GM21526 (cell line): ENCODE results near the gene TIMM23B.
"Not testable (repeated sequence)": the region's sequence is repeated elsewhere in the genome, so short reads cannot be mapped to it uniquely, and the experiment has no call there.

Experiments used
- ATAC-seq: cut with Tn5 transposase; IDR thresholded peaks from one replicate; pipeline ENCODE4 v1.9.1; 2021; ENCODE audit warnings: moderate library complexity; ENCODE audit not compliant: unreplicated experiment, low FRiP score

Gene TIMM23B

GRCh38 chr10:49972094-49972493, 30.2 kb downstream of the TIMM23B start:
- not testable (repeated sequence) for ATAC-seq

GRCh38 chr10:49977756-49978155, 35.9 kb downstream of the TIMM23B start:
- ATAC-seq, result not testable (repeated sequence)

DNA sequence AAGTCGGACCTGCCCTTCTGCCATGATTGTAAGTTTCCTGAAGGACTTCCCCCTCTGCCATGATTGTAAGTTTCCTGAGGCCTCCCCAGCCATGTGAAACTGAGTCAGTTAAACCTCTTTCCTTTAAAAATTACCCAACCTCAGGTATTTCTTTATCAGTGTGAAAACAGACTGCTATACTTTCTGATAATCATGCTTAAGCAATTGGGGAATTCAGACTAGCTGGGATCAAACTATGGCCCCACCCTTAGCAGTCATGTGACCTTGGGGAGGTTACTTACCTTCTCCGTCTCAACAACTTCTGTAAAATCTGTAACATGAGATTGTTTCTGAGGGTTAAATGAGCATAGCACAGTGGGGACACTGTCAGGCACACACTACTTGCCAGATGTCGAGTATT, 45.4 kb downstream of the TIMM23B start:
- not testable (repeated sequence) for ATAC-seq

DNA sequence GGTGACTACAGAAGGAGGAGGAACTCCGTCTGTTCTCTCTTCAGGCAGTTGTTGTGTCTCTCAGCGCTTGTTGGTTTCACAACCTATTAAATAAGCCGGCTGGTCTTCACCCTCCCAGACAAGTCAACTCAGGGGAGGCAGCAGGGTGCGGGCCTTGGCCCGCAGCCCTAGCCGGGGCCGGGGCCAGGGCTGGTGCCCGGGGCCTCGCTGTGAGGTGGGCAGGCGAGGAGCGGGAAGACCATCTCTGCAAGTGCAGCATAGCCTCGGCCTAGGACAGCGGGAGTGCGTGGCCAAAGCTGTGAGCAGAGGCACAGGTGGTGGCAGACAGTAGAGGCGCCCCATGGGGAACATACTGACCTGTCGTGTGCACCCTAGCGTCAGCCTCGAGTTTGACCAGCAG, 46.5 kb downstream of the TIMM23B start, which contains the start of gene AGAP6:
Gene AGAP6 (plus strand): TSS at position 31 of the 400 bp plus-strand sequence. CDS start 310 bp downstream, at position 341.
- not testable (repeated sequence) for ATAC-seq

- not testable (repeated sequence) for ATAC-seq
Observed at GRCh38 chr10:49995321-49995720, 53.5 kb downstream of the TIMM23B start.

DNA sequence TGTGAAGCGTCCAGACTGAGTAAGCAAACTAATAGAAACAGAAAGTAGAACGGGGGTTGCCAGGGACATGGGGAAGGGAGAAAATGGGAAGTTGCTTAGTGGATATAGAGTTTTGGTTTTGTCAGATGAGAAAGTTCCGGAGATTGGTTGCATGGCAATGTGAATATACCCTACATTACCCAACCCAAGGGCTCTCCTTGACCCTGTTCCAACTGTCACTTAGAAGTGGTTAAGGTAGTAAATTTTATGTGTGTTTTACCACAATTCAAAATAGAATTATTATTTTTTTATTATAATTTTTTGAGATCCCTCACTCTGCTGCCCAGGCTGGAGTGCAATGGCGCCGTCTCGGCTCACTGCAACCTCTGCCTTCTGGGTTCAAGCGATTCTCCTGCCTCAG, 72.2 kb downstream of the TIMM23B start:
- ATAC-seq, result not testable (repeated sequence)

DNA sequence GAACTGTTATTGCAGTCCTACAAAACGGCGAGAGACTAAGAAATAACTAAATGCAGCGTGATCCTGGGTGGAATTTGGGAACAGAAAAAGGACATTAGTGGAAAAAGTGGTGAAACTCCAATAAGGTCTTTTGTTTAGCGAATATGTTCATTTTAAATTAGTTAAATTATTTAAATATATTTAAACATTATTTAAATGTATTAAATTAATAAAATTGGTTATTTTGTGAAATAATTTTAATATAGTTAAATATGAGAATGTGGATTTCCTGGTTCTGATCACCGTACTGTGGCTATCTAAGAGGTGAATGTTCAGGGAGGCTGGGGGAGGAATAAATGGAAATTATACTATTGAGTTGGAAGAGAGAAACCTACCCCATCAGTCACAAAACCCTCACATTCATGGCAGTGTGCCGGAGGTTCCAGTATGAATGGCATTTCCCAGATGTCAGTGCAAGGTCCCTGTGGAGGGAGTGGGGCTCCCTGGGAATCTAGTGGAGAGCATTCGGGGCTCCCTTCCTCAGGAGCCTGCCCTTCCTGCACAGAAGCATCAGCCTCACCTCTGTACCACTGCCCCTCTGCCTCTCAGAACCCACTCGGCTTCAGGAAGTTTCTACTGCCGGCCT, 73.9 kb downstream of the TIMM23B start:
- not testable (repeated sequence) for ATAC-seq

- not testable (repeated sequence) for ATAC-seq
Observed at GRCh38 chr10:50016926-50017325, 75.1 kb downstream of the TIMM23B start.

DNA sequence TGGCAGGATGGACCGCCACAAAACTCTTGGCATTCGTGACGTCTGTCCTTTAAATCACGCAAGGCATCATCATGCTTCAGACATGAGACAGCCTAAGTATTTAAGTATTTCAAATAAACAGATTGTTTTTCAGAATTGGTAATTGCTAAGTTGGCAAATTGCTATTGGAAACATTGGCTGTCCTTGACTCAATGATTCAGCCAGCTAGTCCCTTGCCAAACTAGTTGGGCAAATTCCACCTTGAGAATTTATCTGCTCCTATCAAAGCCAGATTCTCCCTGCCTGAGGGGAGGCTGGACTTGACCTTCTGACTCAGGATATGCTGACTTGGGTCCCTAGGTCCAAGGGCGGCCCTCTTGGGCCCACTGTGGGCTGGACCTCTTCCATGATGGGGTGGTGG, 75.8 kb downstream of the TIMM23B start:
- ATAC-seq, result not testable (repeated sequence)

DNA sequence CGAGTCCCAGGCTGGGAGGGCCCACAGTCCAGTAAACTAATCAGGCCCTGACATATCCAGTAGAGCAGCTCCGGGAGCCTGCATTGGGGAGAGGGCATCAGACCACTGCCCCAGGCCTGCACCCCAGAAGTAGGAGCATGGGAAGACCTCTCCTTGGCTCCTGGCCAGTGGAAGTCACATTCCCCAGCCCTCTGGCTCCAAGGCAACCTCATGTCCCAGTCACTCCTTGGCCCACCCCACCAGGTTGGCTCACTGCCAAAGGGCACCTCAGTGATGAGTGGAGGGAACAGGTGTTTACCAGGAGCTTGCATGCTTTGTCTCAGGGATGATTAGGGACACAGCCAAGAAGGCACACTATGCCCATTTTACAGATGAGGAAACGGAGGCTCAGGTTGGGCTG, 77.4 kb downstream of the TIMM23B start:
- not testable (repeated sequence) for ATAC-seq

DNA sequence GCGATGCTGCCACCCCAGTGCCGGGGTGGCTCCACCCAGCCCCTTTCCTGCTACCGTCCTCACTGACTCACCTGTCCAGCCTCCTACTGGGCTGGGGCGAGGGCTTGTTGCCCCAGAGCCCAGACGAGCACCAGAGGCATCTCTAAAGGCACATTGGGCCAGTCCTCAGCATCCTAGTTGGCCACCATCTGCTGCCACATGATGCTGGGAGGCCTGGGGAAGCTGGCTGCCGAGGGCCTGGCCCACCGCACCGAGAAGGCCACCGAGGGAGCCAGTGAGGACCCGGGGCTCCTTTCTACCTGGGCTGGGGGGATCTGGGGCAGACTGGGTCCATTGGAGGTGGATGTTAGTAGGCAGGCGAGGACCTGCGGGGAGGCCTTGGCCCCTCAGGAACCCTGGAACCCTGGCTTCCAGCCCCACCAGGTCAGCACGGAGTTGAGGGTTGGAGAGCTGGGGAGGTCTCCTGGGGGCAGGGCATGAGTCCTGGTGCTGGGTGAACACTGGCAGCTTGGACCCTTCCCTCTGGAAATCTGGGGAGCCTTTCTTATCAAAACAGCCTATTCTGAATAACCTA, 78.7 kb downstream of the TIMM23B start:
- ATAC-seq, result not testable (repeated sequence)

DNA sequence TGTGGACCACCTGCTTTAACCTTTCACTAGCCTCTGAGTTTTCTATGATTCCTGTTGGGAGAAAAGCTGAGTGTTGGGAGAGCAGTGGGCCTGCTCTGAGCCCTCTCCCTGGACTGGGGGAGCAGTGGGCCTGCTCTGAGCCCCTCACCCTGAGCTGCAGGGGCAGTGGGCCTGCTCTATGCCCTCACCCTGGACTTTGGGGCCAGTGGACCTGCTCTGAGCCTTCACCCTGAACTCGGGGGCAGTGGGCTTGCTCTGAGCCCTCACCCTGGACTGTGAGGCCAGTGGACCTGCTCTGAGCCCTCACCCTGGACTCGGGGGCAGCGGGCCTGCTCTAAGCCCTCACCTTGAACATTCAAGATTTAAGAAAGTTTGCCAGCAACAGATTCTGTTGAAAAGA, 79.8 kb downstream of the TIMM23B start:
- ATAC-seq, result no peak
